Endodermal cell (in vitro differentiated cells): ENCODE results near the gene STARD13. TPM values are rescaled to one million over a fixed set of nuclear protein-coding genes. Genes with fewer than 3 reads are reported as not detected.

ENCODE experiments used
- DNase-seq: peaks from one replicate; pipeline ENCODE4 v3.0.0-alpha.2; 2017
- H3K27ac ChIP-seq: 2 replicates; pipeline ENCODE4 v1.5.1; 2013; ENCODE audit warnings: mild to moderate bottlenecking, low read depth, low read length, moderate library complexity
- H3K27me3 ChIP-seq: 2 replicates; pipeline ENCODE4 v1.6.1; 2013; ENCODE audit warnings: mild to moderate bottlenecking, low read length, moderate library complexity; ENCODE audit not compliant: insufficient read depth, control insufficient read depth, poor library complexity, severe bottlenecking
- H3K36me3 ChIP-seq: 2 replicates; pipeline ENCODE4 v1.7.0; 2013; ENCODE audit warnings: mild to moderate bottlenecking, low read length, moderate library complexity; ENCODE audit not compliant: control insufficient read depth, insufficient read depth
- H3K4me1 ChIP-seq: one replicate; pipeline ENCODE4 v1.7.0; 2013; ENCODE audit warnings: low read length; ENCODE audit not compliant: control insufficient read depth, insufficient read depth
- H3K4me3 ChIP-seq: 2 replicates; pipeline ENCODE4 v1.5.1; 2013; ENCODE audit warnings: mild to moderate bottlenecking, low read length, moderate library complexity
- H3K9ac ChIP-seq: 2 replicates; pipeline ENCODE4 v1.6.1; 2013; ENCODE audit warnings: mild to moderate bottlenecking, low read length, moderate library complexity; ENCODE audit not compliant: poor library complexity, severe bottlenecking; ENCODE audit errors: extremely low read depth
- H3K9me3 ChIP-seq: 2 replicates; pipeline ENCODE4 v1.6.1; 2013; ENCODE audit warnings: mild to moderate bottlenecking, low read length, moderate library complexity; ENCODE audit not compliant: control insufficient read depth
- H3K27ac Mint-ChIP-seq: 2 replicates; pipeline ENCODE4 v1.8.0; 2020; ENCODE audit warnings: mixed read lengths
- H3K27me3 Mint-ChIP-seq: 2 replicates; pipeline ENCODE4 v1.8.0; 2021; ENCODE audit warnings: mild to moderate bottlenecking, mixed read lengths; ENCODE audit not compliant: insufficient read depth
- H3K36me3 Mint-ChIP-seq: 2 replicates; pipeline ENCODE4 v1.8.0; 2020; ENCODE audit warnings: low read depth, mixed read lengths
- H3K4me1 Mint-ChIP-seq: 2 replicates; pipeline ENCODE4 v1.8.0; 2020; ENCODE audit warnings: mixed read lengths
- H3K4me3 Mint-ChIP-seq: 2 replicates; pipeline ENCODE4 v1.8.0; 2020; ENCODE audit warnings: mild to moderate bottlenecking, moderate library complexity, mixed read lengths
- H3K9me3 Mint-ChIP-seq: 2 replicates; pipeline ENCODE4 v1.8.0; 2020; ENCODE audit warnings: mild to moderate bottlenecking, mixed read lengths
- WGBS, 2 experiments: methylation state at CpG; one replicate each; pipeline versions ENCODE4 v1.1.5 to v1.1.7; 2013; ENCODE audit warnings: missing lambda C conversion rate in 2 of 2, mixed read lengths in 1 of 2; ENCODE audit not compliant: insufficient coverage in 1 of 2, insufficient read length in 1 of 2; 5-methylcytosine and 5-hydroxymethylcytosine counted together
- total RNA-seq, 2 donors: library from RNA; stranded (reverse); fragmentation: NEBNext Ultra II Directional in 1 of 2; extraction: Animal tissue kit (Norgen Biotek cat#: 25700) in 1 of 2; gene quantifications; 2 replicates in 1 of 2; 3 replicates in 1 of 2; pipeline ENCODE4 v1.2.1, GENCODE V29; 2021
- TF ChIP-seq, protein P1 (sequence below): fragments of 200-600 bp; sonication (generic); conservative IDR thresholded peaks from 2 replicates; pipeline ENCODE4 v1.5.0; 2021; ENCODE audit warnings: antibody characterized with exemption, mild to moderate bottlenecking

The STARD13 gene
- total RNA-seq, 2 donors from 2014 or later, result 2.5 to 3.7 TPM

- H3K9ac ChIP-seq, result no peak overlapping the region
- H3K27ac Mint-ChIP-seq, result no peak overlapping the region
- no peaks in the 10 kb centered on the region for H3K9me3 ChIP-seq
- no peaks in the 10 kb centered on the region for H3K36me3 ChIP-seq
- H3K27me3 ChIP-seq, result no peaks in the 10 kb centered on the region
- DNase-seq, result no peak
- peaks cover 3% of the 10 kb centered on the region for H3K36me3 Mint-ChIP-seq
- H3K27me3 Mint-ChIP-seq, result no peaks in the 10 kb centered on the region
- H3K4me3 Mint-ChIP-seq, result no peak overlapping the region
- H3K4me1 Mint-ChIP-seq, result no peaks in the 10 kb centered on the region
- no peak overlapping the region for H3K27ac ChIP-seq
- H3K4me1 ChIP-seq, result no peaks in the 10 kb centered on the region
- 88 to 94% methylated on average over 1 to 3 of the region's 3 CpGs for WGBS, 2 experiments
- H3K4me3 ChIP-seq, result no peak overlapping the region
- TF ChIP-seq, protein P1, sequence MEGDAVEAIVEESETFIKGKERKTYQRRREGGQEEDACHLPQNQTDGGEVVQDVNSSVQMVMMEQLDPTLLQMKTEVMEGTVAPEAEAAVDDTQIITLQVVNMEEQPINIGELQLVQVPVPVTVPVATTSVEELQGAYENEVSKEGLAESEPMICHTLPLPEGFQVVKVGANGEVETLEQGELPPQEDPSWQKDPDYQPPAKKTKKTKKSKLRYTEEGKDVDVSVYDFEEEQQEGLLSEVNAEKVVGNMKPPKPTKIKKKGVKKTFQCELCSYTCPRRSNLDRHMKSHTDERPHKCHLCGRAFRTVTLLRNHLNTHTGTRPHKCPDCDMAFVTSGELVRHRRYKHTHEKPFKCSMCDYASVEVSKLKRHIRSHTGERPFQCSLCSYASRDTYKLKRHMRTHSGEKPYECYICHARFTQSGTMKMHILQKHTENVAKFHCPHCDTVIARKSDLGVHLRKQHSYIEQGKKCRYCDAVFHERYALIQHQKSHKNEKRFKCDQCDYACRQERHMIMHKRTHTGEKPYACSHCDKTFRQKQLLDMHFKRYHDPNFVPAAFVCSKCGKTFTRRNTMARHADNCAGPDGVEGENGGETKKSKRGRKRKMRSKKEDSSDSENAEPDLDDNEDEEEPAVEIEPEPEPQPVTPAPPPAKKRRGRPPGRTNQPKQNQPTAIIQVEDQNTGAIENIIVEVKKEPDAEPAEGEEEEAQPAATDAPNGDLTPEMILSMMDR, result no peak
- H3K9me3 Mint-ChIP-seq, result peaks cover 11% of the 10 kb centered on the region
These were observed 151.3 kb downstream of the STARD13 start for GRCh38 chr13:33134213-33134612.

DNA sequence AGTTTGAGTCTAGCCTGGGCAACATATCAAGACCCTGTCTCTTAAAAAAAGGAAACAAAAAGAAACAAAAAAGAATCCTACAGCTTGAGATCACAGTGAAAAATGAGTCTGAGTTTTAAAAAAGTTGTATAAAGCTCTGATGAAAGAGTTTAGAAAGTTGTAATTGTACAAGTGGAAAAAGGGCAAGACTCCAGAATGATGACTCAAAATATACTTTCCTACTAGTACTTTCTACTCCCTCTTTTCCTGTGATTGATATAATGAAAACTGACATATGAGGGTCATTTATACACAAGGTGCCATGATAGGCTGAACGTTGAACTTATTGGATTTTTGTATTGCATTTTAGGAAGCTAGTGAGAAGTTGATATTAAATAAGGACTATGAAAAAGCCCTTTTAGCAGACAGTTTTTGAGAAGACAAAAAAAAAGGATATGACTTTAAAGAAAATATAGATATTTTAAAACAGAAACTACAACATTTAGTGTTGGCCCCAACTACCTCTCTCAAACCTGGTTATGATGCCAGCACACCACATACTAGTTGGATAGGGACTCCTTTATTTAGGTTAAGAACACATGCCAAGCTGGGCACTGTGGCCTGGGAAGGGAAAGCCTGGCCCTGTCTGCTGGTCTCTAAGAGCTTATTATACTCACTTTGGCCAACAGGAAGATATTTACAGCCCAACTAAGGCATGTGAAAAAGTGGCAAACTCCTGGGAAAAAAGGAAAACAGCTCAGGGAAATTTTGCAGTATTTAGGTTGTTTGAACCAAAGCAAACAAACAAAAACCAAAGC is 152.7 kb downstream of the STARD13 start:
- H3K9me3 Mint-ChIP-seq, result peaks cover 11% of the 10 kb centered on the region
- Histone ChIP-seq H3K27me3 (no peaks in the 10 kb centered on the region), H3K4me3 (no peak overlapping the region), H3K9ac (no peak overlapping the region), H3K36me3 (no peaks in the 10 kb centered on the region), H3K4me1 (no peaks in the 10 kb centered on the region), H3K9me3 (no peaks in the 10 kb centered on the region), H3K27ac (no peak overlapping the region)
- TF ChIP-seq, protein P1, result no peak
- 67 to 81% methylated on average over 1 of the region's 1 CpG for WGBS, 2 experiments
- DNase-seq, result no peak
- H3K27ac Mint-ChIP-seq, result no peak overlapping the region
- H3K4me1 Mint-ChIP-seq, result no peaks in the 10 kb centered on the region
- no peak overlapping the region for H3K4me3 Mint-ChIP-seq
- peaks cover 3% of the 10 kb centered on the region for H3K36me3 Mint-ChIP-seq
- no peaks in the 10 kb centered on the region for H3K27me3 Mint-ChIP-seq

DNA sequence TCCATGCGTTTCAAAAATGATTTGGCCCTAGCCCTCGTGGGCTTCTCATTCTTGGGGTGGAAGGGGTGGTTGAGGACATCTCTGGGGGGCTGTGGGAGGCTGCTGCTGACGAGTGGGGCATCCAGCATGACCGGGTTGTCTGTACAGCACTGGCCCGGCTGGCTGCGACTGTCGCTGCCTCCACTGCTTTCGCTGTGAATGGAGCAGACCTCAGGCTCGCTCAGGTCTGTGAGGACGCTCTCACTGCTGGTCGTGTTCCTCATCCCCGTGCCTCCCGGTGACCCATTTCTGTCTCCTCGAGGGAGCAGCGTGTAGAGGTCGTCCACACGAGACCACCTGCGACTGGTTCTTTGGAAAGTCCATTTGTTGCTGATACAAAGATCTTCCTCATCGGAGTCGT is 155.7 kb downstream of the STARD13 start:
- Histone ChIP-seq H3K27ac (no peak overlapping the region), H3K9me3 (no peaks in the 10 kb centered on the region), H3K27me3 (no peaks in the 10 kb centered on the region), H3K9ac (no peak overlapping the region), H3K4me3 (no peak overlapping the region), H3K4me1 (peaks cover 7% of the 10 kb centered on the region), H3K36me3 (no peaks in the 10 kb centered on the region)
- no peak for DNase-seq
- Mint-ChIP-seq H3K27ac (no peak overlapping the region), H3K9me3 (no peaks in the 10 kb centered on the region), H3K36me3 (no peaks in the 10 kb centered on the region), H3K4me3 (no peak overlapping the region), H3K27me3 (no peaks in the 10 kb centered on the region), H3K4me1 (peaks cover 11% of the 10 kb centered on the region)
- TF ChIP-seq, protein P1, result no peak
- 93 to 97% methylated on average over 12 to 20 of the region's 20 CpGs for WGBS, 2 experiments
